ENCODE measurements around the gene HMMR. TPM values are rescaled to one million over a fixed set of nuclear protein-coding genes. Genes with fewer than 3 reads are reported as not detected.

Gene HMMR
- total RNA-seq, 1 donor from 2014 or later = 225 TPM

DNA sequence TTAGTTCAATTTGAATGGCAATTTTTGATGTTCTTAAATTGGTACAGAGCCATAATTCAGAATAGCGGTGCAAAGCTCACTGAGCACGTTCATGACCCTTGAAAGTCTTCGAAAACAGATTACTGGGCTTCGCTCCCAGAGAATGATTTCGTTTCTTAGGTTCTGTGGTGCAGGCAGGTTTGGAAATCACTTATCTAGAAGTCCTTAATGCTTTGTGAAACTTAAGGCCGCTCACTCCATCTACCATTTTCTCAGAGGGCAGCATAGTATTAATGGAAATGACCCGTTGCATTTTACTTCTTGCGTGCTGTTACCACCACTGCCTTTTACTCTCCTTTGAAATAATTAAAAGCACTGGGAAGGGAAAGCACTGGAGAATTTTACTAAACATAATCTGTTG is 42.1 kb downstream of the HMMR start:
- Histone ChIP-seq H3K4me3 (no peak overlapping the region), H3K9me3 (ENCODE audit: low read depth) (no peaks in the 10 kb centered on the region), H3K9ac (no peak overlapping the region), H4K20me1 (ENCODE audit: low read depth) (peaks cover 18% of the 10 kb centered on the region), H3K36me3 (no peaks in the 10 kb centered on the region), H3K79me2 (ENCODE audit: low read depth) (peaks cover 36% of the 10 kb centered on the region), H2AFZ (replicated peaks) (peak overlapping the region; percentile 35), H3K4me1 (peaks cover 30% of the 10 kb centered on the region), H3K27ac (no peak overlapping the region), H3K27me3 (no peaks in the 10 kb centered on the region), H3K4me2 (peak overlapping the region; percentile 94), H3F3A (ENCODE audit: low read depth) (peaks cover 33% of the 10 kb centered on the region)
- Mint-ChIP-seq H3K9me3 (no peaks in the 10 kb centered on the region), H3K36me3 (no peaks in the 10 kb centered on the region), H3K27ac (peak overlapping the region; percentile 100), H3K27me3 (ENCODE audit: insufficient read depth, low read depth) (peaks cover 2% of the 10 kb centered on the region), H3K4me1 (peaks cover 26% of the 10 kb centered on the region), H3K4me3 (peak overlapping the region; percentile 92)
- no peak for DNase-seq (ENCODE audit: low spot score)
- TF ChIP-seq, protein P1, sequence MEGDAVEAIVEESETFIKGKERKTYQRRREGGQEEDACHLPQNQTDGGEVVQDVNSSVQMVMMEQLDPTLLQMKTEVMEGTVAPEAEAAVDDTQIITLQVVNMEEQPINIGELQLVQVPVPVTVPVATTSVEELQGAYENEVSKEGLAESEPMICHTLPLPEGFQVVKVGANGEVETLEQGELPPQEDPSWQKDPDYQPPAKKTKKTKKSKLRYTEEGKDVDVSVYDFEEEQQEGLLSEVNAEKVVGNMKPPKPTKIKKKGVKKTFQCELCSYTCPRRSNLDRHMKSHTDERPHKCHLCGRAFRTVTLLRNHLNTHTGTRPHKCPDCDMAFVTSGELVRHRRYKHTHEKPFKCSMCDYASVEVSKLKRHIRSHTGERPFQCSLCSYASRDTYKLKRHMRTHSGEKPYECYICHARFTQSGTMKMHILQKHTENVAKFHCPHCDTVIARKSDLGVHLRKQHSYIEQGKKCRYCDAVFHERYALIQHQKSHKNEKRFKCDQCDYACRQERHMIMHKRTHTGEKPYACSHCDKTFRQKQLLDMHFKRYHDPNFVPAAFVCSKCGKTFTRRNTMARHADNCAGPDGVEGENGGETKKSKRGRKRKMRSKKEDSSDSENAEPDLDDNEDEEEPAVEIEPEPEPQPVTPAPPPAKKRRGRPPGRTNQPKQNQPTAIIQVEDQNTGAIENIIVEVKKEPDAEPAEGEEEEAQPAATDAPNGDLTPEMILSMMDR (IDR thresholded peaks at IDR 0.05) = no peak
- TF ChIP-seq EZH2phosphoT487 (IDR thresholded peaks at IDR 0.05) = no peak
- TF ChIP-seq EZH2 (IDR thresholded peaks at IDR 0.05) = no peak

DNA sequence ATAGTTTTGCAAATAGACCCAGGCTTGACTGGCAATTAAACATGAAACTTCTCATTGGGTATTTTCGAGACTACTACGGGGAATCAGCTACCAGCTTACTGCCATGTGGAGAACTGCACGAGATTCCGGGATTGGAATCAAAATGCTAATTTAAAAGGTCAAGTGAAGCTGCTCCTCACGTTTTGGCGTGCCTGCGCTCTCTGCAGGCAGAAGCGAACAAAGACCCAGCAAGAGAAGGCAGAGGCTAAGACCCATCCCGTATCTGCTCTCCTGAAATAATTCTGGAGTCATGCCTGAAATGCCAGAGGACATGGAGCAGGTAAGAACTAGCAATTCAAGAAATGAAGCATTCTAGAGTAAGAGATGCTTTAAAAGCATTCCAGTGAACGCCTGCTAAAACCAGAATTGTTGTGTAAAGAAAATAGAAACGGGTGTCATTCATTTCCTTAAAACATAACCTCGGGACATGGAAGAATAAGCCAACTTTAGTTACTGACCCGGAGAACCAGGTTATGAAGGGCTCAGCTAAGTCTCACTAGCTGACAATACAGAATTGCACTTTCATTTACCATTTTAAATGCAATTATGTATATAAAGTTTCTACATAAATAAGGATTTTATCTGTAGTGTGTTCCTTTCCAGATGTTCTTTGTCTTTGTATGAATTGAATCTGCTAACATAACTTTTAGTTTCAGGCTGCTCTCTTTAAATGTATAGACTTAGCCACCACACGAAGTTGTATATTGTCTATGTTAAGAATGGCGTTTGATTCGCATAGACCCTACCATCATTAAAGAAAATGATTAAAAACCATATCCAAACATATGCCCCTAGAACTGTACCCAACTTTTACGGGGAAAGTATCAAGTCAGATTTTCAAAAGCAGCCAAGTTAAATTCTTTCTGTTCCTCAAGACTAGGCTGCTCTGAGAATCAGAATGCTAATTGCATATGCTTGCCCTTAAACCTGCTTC is 43.0 kb downstream of the HMMR start:
- peaks cover 27% of the 10 kb centered on the region for H4K20me1 ChIP-seq (ENCODE audit: low read depth)
- Mint-ChIP-seq H3K4me1 (peaks cover 34% of the 10 kb centered on the region), H3K27ac (peak overlapping the region; percentile 100), H3K9me3 (no peaks in the 10 kb centered on the region), H3K36me3 (no peaks in the 10 kb centered on the region), H3K27me3 (ENCODE audit: insufficient read depth, low read depth) (peaks cover 2% of the 10 kb centered on the region), H3K4me3 (peak overlapping the region; percentile 92)
- H3F3A ChIP-seq (ENCODE audit: low read depth) = peaks cover 33% of the 10 kb centered on the region
- no peak overlapping the region for H3K9ac ChIP-seq
- H3K9me3 ChIP-seq (ENCODE audit: low read depth) = no peaks in the 10 kb centered on the region
- H3K27ac ChIP-seq = peak overlapping the region; percentile 93
- peak overlapping the region; percentile 90 for H3K4me3 ChIP-seq
- H3K27me3 ChIP-seq = no peaks in the 10 kb centered on the region
- peak overlapping the region; percentile 94 for H3K4me2 ChIP-seq
- H3K36me3 ChIP-seq = no peaks in the 10 kb centered on the region
- peaks cover 31% of the 10 kb centered on the region for H3K4me1 ChIP-seq
- peak overlapping the region; percentile 35 for H2AFZ ChIP-seq (replicated peaks)
- H3K79me2 ChIP-seq (ENCODE audit: low read depth) = peaks cover 45% of the 10 kb centered on the region
- peak; percentile 74 for DNase-seq (ENCODE audit: low spot score)
- TF ChIP-seq EZH2phosphoT487 (IDR thresholded peaks at IDR 0.05) (no peak), EZH2 (IDR thresholded peaks at IDR 0.05) (no peak)
- TF ChIP-seq, protein P1 (IDR thresholded peaks at IDR 0.05) = peak; percentile 43

DNA sequence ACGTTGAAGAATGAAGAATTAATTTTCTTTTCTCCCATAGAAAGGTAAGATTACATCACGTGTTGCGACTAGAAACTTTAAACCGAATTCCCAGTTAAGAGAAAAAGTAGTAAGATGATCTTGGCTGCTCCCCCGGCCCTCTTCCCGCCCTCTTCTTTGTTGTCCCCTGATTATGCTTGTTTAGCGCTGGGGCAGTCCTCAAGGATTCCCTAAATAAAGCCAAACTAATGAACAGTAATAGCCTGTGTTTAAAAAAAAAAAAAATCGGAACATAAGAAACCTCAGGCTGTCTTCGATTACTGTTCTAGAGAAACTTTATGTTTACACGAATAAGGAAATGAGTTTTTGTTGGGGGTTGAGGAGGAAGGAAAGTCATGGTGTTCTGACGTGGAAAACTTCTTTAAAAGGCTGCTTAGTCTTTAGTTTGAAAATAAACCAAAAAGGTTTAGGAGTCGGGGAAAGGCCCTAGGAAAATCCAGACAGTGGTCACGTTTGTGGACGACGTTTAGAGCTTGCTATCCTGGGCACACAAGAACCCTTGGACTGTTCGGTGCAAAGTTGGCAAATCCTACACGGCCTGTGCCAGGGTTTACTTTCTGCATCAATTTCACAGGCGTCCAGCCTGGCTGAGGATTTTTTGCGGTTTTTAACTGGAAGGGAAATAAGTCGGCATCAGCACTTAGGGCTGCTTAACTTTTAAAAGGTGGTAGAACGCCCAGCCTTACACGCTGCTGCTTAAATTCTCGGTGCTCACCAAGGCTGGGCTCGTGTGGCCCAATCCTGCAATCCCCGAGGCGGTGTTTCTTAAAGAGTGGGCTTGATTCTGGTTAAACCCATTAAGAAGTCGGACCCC is 43.9 kb downstream of the HMMR start:
- Histone ChIP-seq H3K36me3 (no peaks in the 10 kb centered on the region), H4K20me1 (ENCODE audit: low read depth) (peaks cover 36% of the 10 kb centered on the region), H3K9ac (peak overlapping the region; percentile 61), H3K9me3 (ENCODE audit: low read depth) (no peaks in the 10 kb centered on the region), H3F3A (ENCODE audit: low read depth) (peaks cover 33% of the 10 kb centered on the region), H3K4me2 (peak overlapping the region; percentile 94), H3K4me1 (peaks cover 35% of the 10 kb centered on the region), H3K27me3 (no peaks in the 10 kb centered on the region), H3K27ac (peak overlapping the region; percentile 93), H3K4me3 (peak overlapping the region; percentile 90), H2AFZ (replicated peaks) (peak overlapping the region; percentile 35), H3K79me2 (ENCODE audit: low read depth) (peaks cover 54% of the 10 kb centered on the region)
- Mint-ChIP-seq H3K4me3 (peak overlapping the region; percentile 92), H3K36me3 (peaks cover 6% of the 10 kb centered on the region), H3K4me1 (peaks cover 40% of the 10 kb centered on the region), H3K9me3 (no peaks in the 10 kb centered on the region), H3K27me3 (ENCODE audit: insufficient read depth, low read depth) (peaks cover 2% of the 10 kb centered on the region), H3K27ac (peak overlapping the region; percentile 100)
- TF ChIP-seq EZH2phosphoT487 (IDR thresholded peaks at IDR 0.05) (no peak), EZH2 (IDR thresholded peaks at IDR 0.05) (no peak)
- DNase-seq (ENCODE audit: low spot score) = peak; percentile 55

All from neural progenitor cell (in vitro differentiated cells).